Measurements from ENCODE around the gene LY6G6F. TPM values are rescaled to one million over a fixed set of nuclear protein-coding genes. Genes with fewer than 3 reads are reported as not detected.

Gene LY6G6F
- total and polyA plus RNA-seq, 12 donors: not detected

GRCh38 chr6:31662124-31662723, 44.4 kb upstream of the LY6G6F start:
- no peak for TF ChIP-seq CTCF (IDR thresholded peaks at IDR 0.05)
- intact Hi-C loops (cut with DNase I): loop anchor here in 1 of 10 donors (10.0 kb wide), 1 partner anchor 1753 kb away; the partner anchor contains the start of genes CUTA and PHF1
- H3K27me3 ChIP-seq: no peaks in the 10 kb centered on the region
- peak overlapping the region in 3 of 10 donors; percentile 31 to 94 (median 90) for H3K27ac ChIP-seq
- ATAC-seq: no peak
- 90 to 93% methylated on average over 12 of the region's 12 CpGs for WGBS, 2 donors
- DNase-seq: no peak
- peaks cover 27 to 79% (median 69%) of the 10 kb centered on the region in 9 donors for H3K4me1 ChIP-seq
- H3K4me3 ChIP-seq: no peak overlapping the region
- peaks cover 0 to 44% (median 4%) of the 10 kb centered on the region in 9 donors for H3K36me3 ChIP-seq
- no peaks in the 10 kb centered on the region for H3K9me3 ChIP-seq

GRCh38 chr6:31663126-31663960, 43.3 kb upstream of the LY6G6F start:
- Histone ChIP-seq H3K36me3 (peaks cover 0 to 44% (median 15%) of the 10 kb centered on the region in 9 donors), H3K9me3 (no peaks in the 10 kb centered on the region), H3K27me3 (no peaks in the 10 kb centered on the region), H3K4me3 (peak overlapping the region; percentile 56 to 98 (median 82)), H3K27ac (peak overlapping the region; percentile 49 to 98 (median 96)), H3K4me1 (peaks cover 24 to 77% (median 71%) of the 10 kb centered on the region in 9 donors)
- 41 to 52% methylated on average over 9 of the region's 9 CpGs for WGBS, 2 donors
- DNase-seq: no peak
- no peak for TF ChIP-seq CTCF (IDR thresholded peaks at IDR 0.05)
- no peak for ATAC-seq
- intact Hi-C loops (cut with DNase I): loop anchor here in 1 of 10 donors (10.0 kb wide), 1 partner anchor 1751 kb away; the partner anchor contains the start of genes CUTA and PHF1

- Histone ChIP-seq H3K4me3 (peak overlapping the region; percentile 56 to 98 (median 82)), H3K27ac (peak overlapping the region; percentile 49 to 98 (median 96)), H3K36me3 (peaks cover 0 to 48% (median 24%) of the 10 kb centered on the region in 9 donors), H3K27me3 (no peaks in the 10 kb centered on the region), H3K4me1 (peaks cover 20 to 70% (median 65%) of the 10 kb centered on the region in 9 donors), H3K9me3 (no peaks in the 10 kb centered on the region)
- TF ChIP-seq CTCF (IDR thresholded peaks at IDR 0.05): no peak
- DNase-seq (peak; percentile 29 to 56), ATAC-seq (peak in 1 of 8 donors; percentile 11)
- intact Hi-C loops (cut with DNase I): loop anchor here in 1 of 10 donors (10.0 kb wide), 1 partner anchor 1751 kb away; the partner anchor contains the start of genes CUTA and PHF1
- 8 to 11% methylated on average over 17 of the region's 17 CpGs for WGBS, 2 donors
Observed at GRCh38 chr6:31663961-31664789, 42.5 kb upstream of the LY6G6F start.

Measured in heart right ventricle (tissue), 16 donors.